ENCODE results near the gene HES4. TPM values are rescaled to one million over a fixed set of nuclear protein-coding genes. Genes with fewer than 3 reads are reported as not detected.
"Not testable (repeated sequence)": the region's sequence is repeated elsewhere in the genome, so short reads cannot be mapped to it uniquely, and the experiment has no call there.

The HES4 gene
- total RNA-seq, 2 experiments from 2014 or later = 1.7 to 2.0 TPM

GRCh38 chr1:1031659-1032235 lies 31.9 kb upstream of the HES4 start:
- no peak overlapping the region for H3K27ac Mint-ChIP-seq
- no peaks in the 10 kb centered on the region for H3K9me3 Mint-ChIP-seq
- H3K27me3 Mint-ChIP-seq = peaks cover 20% of the 10 kb centered on the region
- ChIA-PET POLR2A (interaction anchor here (0.6 to 1.7 kb wide), 3 partner anchors 85 to 315 kb away, joined by 3 to 7 read pairs (median 4); no protein-coding TSS in a partner anchor), CTCF (interaction anchor here (0.9 to 2.9 kb wide), 5 partner anchors 13 to 340 kb away, joined by 4 to 26 read pairs (median 6); no protein-coding TSS in a partner anchor)
- intact Hi-C loops (cut with micrococcal nuclease) = loop anchor here (5.0 to 10.0 kb wide), 3 partner anchors 86 to 343 kb away; partner anchors contain the start of genes AURKAIP1, C1orf159 and TNFRSF18
- peaks cover 7% of the 10 kb centered on the region for H3K4me1 Mint-ChIP-seq (ENCODE audit: low read depth)
- no peak for DNase-seq
- no peak overlapping the region for H3K4me3 Mint-ChIP-seq
- no peaks in the 10 kb centered on the region for H3K36me3 Mint-ChIP-seq

GRCh38 chr1:1030867-1031658 lies 31.2 kb upstream of the HES4 start:
- not testable (repeated sequence) for H3K27ac Mint-ChIP-seq; DNase-seq; H3K4me1 Mint-ChIP-seq (ENCODE audit: low read depth); H3K36me3 Mint-ChIP-seq; H3K9me3 Mint-ChIP-seq; H3K4me3 Mint-ChIP-seq
- ChIA-PET CTCF (interaction anchor here (2.2 to 2.9 kb wide), 2 partner anchors 34 to 220 kb away, joined by 7 to 26 read pairs; no protein-coding TSS in a partner anchor), POLR2A (interaction anchor here (0.6 kb wide), 1 partner anchor 141 kb away, joined by 7 read pairs; no protein-coding TSS in a partner anchor)
- intact Hi-C loops (cut with micrococcal nuclease) = loop anchor here (5.0 to 10.0 kb wide), 3 partner anchors 86 to 344 kb away; partner anchors contain the start of genes AURKAIP1, C1orf159 and TNFRSF18
- H3K27me3 Mint-ChIP-seq = peaks cover 18% of the 10 kb centered on the region

- Mint-ChIP-seq H3K27me3 (peaks cover 6% of the 10 kb centered on the region), H3K9me3 (no peaks in the 10 kb centered on the region), H3K4me3 (no peak overlapping the region), H3K4me1 (ENCODE audit: low read depth) (peaks cover 7% of the 10 kb centered on the region), H3K27ac (no peak overlapping the region), H3K36me3 (no peaks in the 10 kb centered on the region)
- POLR2A ChIA-PET = interaction anchor here (1.1 kb wide), 1 partner anchor 14 kb away, joined by 3 read pairs; no protein-coding TSS in a partner anchor
- DNase-seq = no peak
- intact Hi-C loops (cut with micrococcal nuclease) = no loop called here
- CTCF ChIA-PET = no interaction called here
These were observed 27.9 kb upstream of the HES4 start for GRCh38 chr1:1027791-1028190.

GRCh38 chr1:1026599-1027413 lies 26.9 kb upstream of the HES4 start:
- Mint-ChIP-seq H3K36me3 (no peaks in the 10 kb centered on the region), H3K4me3 (no peak overlapping the region), H3K27ac (no peak overlapping the region), H3K4me1 (ENCODE audit: low read depth) (no peaks in the 10 kb centered on the region), H3K9me3 (no peaks in the 10 kb centered on the region), H3K27me3 (peaks cover 4% of the 10 kb centered on the region)
- intact Hi-C loops (cut with micrococcal nuclease) = no loop called here
- ChIA-PET CTCF (no interaction called here), POLR2A (interaction anchor here (1.1 kb wide), 1 partner anchor 13 kb away, joined by 3 read pairs; no protein-coding TSS in a partner anchor)
- DNase-seq = no peak

- ChIA-PET CTCF (interaction anchor here (0.6 kb wide), 1 partner anchor 37 kb away, joined by 3 read pairs; no protein-coding TSS in a partner anchor), POLR2A (no interaction called here)
- H3K27me3 Mint-ChIP-seq = peaks cover 9% of the 10 kb centered on the region
- H3K36me3 Mint-ChIP-seq = no peaks in the 10 kb centered on the region
- no peak for DNase-seq
- intact Hi-C loops (cut with micrococcal nuclease) = no loop called here
- H3K27ac Mint-ChIP-seq = no peak overlapping the region
- no peaks in the 10 kb centered on the region for H3K9me3 Mint-ChIP-seq
- H3K4me1 Mint-ChIP-seq (ENCODE audit: low read depth) = no peaks in the 10 kb centered on the region
- no peak overlapping the region for H3K4me3 Mint-ChIP-seq
These were observed 25.8 kb upstream of the HES4 start for GRCh38 chr1:1025730-1026129.

GRCh38 chr1:1024771-1025699 lies 25.1 kb upstream of the HES4 start:
- intact Hi-C loops (cut with micrococcal nuclease) = no loop called here
- no peaks in the 10 kb centered on the region for H3K36me3 Mint-ChIP-seq
- no peaks in the 10 kb centered on the region for H3K4me1 Mint-ChIP-seq (ENCODE audit: low read depth)
- CTCF ChIA-PET = interaction anchor here (1.2 kb wide), 1 partner anchor 206 kb away, joined by 3 read pairs; no protein-coding TSS in a partner anchor
- peaks cover 9% of the 10 kb centered on the region for H3K27me3 Mint-ChIP-seq
- no peaks in the 10 kb centered on the region for H3K9me3 Mint-ChIP-seq
- DNase-seq = no peak
- no peak overlapping the region for H3K4me3 Mint-ChIP-seq
- H3K27ac Mint-ChIP-seq = no peak overlapping the region
- POLR2A ChIA-PET = no interaction called here

- DNase-seq = no peak
- POLR2A ChIA-PET = no interaction called here
- intact Hi-C loops (cut with micrococcal nuclease) = no loop called here
- H3K36me3 Mint-ChIP-seq = no peaks in the 10 kb centered on the region
- H3K9me3 Mint-ChIP-seq = no peaks in the 10 kb centered on the region
- CTCF ChIA-PET = interaction anchor here (1.2 kb wide), 1 partner anchor 207 kb away, joined by 3 read pairs; no protein-coding TSS in a partner anchor
- no peaks in the 10 kb centered on the region for H3K4me1 Mint-ChIP-seq (ENCODE audit: low read depth)
- H3K4me3 Mint-ChIP-seq = no peak overlapping the region
- peaks cover 9% of the 10 kb centered on the region for H3K27me3 Mint-ChIP-seq
- no peak overlapping the region for H3K27ac Mint-ChIP-seq
These were observed 24.4 kb upstream of the HES4 start for GRCh38 chr1:1024149-1024770.

- ChIA-PET CTCF (interaction anchor here (1.0 to 1.2 kb wide), 2 partner anchors 22 to 207 kb away, joined by 3 read pairs; no protein-coding TSS in a partner anchor), POLR2A (no interaction called here)
- intact Hi-C loops (cut with micrococcal nuclease) = no loop called here
- Mint-ChIP-seq H3K27me3 (peaks cover 9% of the 10 kb centered on the region), H3K4me3 (no peak overlapping the region), H3K4me1 (ENCODE audit: low read depth) (peaks cover 3% of the 10 kb centered on the region), H3K9me3 (no peaks in the 10 kb centered on the region), H3K27ac (no peak overlapping the region), H3K36me3 (no peaks in the 10 kb centered on the region)
- DNase-seq = no peak
These were observed 23.8 kb upstream of the HES4 start for GRCh38 chr1:1023700-1024099.

- Mint-ChIP-seq H3K4me1 (ENCODE audit: low read depth) (peaks cover 3% of the 10 kb centered on the region), H3K27me3 (peaks cover 9% of the 10 kb centered on the region), H3K27ac (no peak overlapping the region), H3K9me3 (no peaks in the 10 kb centered on the region), H3K36me3 (no peaks in the 10 kb centered on the region), H3K4me3 (no peak overlapping the region)
- no peak for DNase-seq
- intact Hi-C loops (cut with micrococcal nuclease) = no loop called here
- ChIA-PET POLR2A (no interaction called here), CTCF (interaction anchor here (1.0 to 1.3 kb wide), 2 partner anchors 20 to 42 kb away, joined by 3 to 5 read pairs; no protein-coding TSS in a partner anchor)
These were observed 22.6 kb upstream of the HES4 start for GRCh38 chr1:1022302-1023009.

GRCh38 chr1:1021920-1022259 lies 22.0 kb upstream of the HES4 start:
- CTCF ChIA-PET = interaction anchor here (0.8 to 1.3 kb wide), 2 partner anchors 11 to 42 kb away, joined by 3 to 5 read pairs; no protein-coding TSS in a partner anchor
- no peaks in the 10 kb centered on the region for H3K9me3 Mint-ChIP-seq

More at GRCh38 chr1:1021920-1022259, 22.0 kb upstream of the HES4 start:
- no peak for DNase-seq
- intact Hi-C loops (cut with micrococcal nuclease) = no loop called here
- H3K27ac Mint-ChIP-seq = no peak overlapping the region
- H3K27me3 Mint-ChIP-seq = peaks cover 9% of the 10 kb centered on the region
- peaks cover 6% of the 10 kb centered on the region for H3K4me1 Mint-ChIP-seq (ENCODE audit: low read depth)
- POLR2A ChIA-PET = no interaction called here
- no peaks in the 10 kb centered on the region for H3K36me3 Mint-ChIP-seq
- no peak overlapping the region for H3K4me3 Mint-ChIP-seq
